DMS114 treated with DMSO at 0.1 percent for 48 hours (cell line): ENCODE results near the gene SMC1A.
"Not testable (repeated sequence)": the region's sequence is repeated elsewhere in the genome, so short reads cannot be mapped to it uniquely, and the experiment has no call there.

Experiments
- DNase-seq: peaks from one replicate; lab custom pipeline; 2025; ENCODE audit not compliant: unreplicated experiment; lab: John Stamatoyannopoulos, UW

The SMC1A gene

DNA sequence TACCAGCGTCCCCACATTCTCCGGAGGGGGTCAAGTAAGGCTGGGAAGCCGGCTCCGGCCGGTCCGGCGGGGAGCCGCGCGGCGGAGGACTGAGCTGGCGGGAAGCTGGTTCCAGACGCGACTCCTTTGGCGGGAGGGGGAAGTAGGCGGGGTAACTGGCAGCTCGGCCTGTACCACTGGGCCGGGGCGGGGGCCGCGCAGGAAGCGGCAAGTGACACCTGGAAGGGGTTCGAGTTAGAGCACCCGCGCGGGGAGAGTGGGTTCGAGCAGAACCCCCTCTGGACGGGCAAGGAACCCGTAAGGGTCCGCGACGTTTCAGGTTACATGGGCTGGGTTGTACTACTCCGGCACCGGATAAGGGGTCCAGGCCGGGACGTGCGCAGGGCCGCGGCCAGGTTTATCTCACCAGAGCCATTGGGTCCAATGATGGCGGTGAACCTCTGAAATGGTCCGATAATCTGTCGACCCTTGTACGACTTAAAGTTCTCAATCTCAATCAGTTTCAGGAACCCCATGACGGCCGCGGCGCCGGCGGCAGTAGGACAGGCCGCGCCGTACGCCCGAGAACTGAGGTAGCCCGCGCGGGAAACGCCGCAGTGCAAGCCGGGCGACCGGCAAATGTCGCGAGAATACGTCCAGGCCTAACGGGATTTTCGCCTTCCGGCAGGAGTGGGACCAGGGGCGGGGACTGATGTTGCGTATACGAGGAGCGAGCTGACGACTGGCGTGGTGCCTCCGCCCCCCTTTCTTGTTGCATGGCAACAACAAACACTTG, at the start of gene SMC1A:
SMC1A (minus strand) TSS at position 569 of the 775 bp plus-strand sequence; CDS start at position 515, 54 bp downstream.
- DNase-seq, result peak; percentile 89

DNA sequence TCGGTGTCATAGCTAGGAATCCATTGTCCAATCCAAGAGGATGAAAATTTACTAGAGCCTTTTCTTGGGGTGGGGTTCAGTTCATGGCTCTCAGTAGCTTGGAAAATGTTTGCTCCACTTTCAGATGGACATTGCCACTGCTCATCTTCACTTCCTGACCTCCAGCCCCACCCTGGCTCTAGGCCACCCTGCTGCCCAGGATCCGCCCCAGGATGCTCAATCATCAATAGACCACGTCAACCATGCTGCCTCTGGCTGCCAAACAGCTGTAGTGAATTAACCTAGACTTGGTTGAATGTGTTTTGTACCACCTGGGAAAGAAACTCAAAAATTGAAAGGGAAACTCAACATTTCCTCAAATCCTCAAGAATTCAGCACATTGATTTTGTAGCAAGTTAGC, 48.9 kb upstream of the SMC1A start:
- no peak for DNase-seq

DNA sequence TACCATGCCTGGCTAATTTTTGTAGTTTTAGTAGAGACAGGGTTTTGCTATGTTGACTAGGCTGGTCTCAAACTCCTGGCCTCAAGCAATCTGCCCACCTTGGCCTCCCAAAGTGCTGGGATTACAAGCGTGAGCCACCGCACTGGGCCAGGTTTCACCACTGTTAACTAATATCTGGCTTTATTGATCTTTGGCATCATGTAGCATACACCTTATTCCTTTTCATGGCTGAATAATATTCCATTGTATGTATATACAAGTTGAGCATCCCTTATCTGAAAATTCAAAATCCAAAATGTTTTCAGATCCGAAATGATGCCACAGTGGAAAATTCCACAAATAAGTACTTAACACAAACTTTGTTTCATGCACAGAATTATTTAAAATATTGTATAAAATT, 46.2 kb upstream of the SMC1A start:
- not testable (repeated sequence) for DNase-seq

DNA sequence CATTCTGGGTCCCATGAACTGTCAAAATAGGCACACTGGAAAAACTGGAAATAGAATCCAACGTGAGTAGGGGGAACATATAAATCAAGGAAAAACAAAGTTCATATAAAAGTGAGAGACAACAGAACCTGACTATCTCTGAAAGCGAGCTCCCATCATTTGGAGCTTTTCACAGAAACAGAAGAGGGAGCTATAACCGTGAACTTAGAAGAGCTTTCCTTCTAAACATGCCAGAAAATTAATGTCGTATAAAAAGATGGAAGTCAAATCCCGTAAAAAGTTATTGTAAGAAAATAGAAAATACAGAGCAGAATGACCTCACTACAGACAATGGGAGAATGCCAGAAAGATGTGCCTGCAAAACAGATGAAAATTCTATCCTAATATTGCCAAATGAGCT, 35.6 kb upstream of the SMC1A start:
- DNase-seq, result peak; percentile 3

DNA sequence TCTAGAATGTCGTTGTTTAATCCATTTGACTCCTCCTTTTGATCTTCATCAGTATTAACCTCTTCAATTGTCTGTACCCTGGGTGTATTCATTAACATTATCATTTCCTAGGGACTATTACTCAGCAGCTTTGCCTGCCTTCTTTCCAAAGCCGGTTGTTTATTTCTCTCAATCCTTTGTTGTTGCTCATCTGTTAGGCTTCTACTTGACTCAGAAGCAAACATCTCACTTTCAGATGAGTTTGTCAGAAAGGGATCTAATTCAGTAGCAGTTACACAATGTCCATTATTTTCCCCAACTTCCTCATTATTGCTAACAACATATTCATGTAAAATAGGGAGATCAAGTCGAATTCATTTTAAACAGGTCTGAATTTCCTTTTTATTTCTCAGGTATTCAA, 33.8 kb upstream of the SMC1A start:
- no peak for DNase-seq

DNA sequence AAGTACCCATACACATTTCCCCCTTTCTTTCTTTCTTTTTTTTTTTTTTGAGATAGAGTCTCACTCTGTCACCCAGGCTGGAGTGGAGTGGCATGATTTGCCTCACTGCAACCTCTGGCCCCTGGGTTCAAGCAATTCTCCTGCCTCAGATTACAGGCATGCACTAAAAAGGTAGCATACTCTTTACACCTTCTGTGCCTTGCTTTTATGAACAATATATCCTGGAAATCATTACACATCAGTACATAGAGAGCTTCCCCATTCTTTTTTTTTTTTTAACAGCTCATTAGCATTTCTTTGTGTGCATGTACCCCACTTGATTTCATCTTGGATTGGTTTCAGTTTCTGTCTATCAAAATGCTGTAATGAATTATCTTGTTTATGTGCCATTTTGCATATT, 30.4 kb upstream of the SMC1A start:
- DNase-seq, result no peak

DNA sequence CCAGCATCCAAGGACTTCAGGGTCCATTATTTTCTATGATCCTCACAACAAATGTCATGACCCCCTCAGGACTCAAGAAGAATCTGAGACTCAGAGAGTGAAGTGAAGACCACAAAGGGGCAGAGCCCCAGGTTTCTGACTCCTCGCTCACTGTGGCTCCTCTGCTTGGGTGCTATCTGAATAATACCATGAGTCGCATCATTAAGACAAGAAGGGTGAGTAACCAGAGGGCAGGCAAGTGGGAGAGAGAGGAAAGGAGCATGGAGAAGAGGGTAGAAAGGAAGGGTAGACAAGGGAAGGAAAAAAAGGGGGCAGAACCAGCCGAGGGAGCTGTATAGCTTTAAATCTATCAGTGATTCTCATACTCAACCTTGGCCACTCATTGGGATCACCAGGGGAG, 27.2 kb upstream of the SMC1A start:
- no peak for DNase-seq

DNA sequence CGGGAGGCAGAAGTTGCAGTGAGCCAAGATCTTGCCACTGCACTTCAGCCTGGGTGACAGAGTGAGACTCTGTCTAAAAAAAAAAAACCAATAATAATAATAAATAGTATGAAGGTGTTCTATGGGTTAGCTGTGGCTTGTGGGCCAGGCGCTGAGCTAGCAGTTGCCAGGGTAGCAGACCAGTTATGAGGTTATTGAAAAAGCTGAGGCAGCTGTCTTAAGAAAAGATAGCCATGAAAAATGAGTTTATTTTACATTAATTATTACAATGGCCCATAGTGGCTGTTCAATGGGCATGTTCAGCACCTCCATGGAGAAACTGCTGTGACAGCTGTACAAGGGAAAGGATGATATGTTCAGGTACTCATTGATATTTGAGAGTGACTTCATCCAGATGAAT, 25.0 kb upstream of the SMC1A start:
- DNase-seq, result no peak

DNA sequence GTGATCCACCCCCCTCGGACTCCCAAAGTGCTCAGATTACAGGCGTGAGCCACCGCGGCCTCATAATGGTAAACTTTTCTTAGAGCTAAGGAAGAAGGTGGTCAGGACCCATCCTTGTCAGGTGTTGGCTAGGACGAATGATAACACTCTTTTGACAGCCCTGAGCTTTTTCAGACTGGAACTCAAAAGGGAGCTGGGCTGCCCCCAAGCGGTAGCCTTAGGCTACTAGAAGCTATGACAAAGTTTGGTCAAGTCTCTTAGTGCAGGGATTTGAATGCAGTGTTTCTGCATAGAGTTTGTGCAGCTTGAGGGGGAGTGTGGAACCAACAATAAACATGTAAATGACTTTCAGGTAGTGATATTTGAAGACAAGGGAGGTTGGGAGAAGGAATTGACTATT, 23.5 kb upstream of the SMC1A start:
- DNase-seq, result peak; percentile 2

DNA sequence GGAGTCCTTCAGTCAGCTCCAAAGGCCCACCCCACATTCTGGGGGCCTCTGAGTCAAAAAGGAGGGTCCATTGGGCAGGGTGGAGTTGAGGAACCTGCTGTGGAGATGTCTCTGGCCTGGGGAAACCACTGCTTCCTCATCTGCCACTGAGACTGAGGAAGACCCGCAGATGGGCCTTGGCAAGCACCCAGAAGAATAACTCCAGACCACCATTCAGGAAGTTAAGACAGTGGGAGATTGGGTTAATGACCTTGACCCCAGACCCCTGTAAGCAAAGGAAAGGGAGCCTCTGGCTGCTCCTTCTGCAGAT, 19.8 kb upstream of the SMC1A start:
- DNase-seq, result no peak

DNA sequence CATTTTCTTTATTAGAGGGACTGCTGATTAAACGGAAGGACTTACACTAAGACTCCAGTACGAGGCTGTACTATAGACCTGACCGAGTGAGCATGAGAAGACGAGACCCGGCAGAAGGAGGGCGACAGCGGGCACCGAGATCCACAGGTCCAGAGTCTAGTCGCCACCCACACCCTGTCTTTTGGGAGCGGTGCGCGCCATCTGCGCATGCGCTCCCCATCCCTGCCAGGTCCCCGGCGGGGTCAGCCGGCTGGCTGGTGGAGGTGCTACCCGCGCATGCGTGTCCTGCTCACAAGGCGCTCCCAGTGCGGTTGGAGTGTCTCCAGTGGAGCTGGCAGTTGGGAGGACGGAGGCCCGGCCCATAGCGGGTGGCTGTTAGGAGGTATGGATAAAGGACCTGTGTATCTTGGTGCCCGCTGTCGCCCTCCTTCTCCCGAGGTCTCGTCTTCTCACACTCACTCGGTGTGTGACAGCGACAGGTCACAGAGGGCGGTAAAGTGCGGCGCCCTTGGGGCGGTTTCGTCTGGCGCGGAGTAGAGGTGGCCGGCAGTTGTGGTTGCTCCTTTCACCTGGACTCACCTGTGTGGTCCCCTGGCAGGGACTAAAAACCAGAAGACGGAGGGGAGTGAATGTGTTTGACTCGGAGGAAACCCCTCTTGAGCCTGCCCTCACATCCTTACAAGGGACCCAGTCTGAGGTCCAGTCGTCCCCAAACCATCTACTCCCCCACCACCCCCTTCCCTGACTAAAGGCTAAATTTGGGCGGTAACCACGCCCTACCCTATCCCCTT, 19.3 kb upstream of the SMC1A start:
- DNase-seq, result peak; percentile 8

DNA sequence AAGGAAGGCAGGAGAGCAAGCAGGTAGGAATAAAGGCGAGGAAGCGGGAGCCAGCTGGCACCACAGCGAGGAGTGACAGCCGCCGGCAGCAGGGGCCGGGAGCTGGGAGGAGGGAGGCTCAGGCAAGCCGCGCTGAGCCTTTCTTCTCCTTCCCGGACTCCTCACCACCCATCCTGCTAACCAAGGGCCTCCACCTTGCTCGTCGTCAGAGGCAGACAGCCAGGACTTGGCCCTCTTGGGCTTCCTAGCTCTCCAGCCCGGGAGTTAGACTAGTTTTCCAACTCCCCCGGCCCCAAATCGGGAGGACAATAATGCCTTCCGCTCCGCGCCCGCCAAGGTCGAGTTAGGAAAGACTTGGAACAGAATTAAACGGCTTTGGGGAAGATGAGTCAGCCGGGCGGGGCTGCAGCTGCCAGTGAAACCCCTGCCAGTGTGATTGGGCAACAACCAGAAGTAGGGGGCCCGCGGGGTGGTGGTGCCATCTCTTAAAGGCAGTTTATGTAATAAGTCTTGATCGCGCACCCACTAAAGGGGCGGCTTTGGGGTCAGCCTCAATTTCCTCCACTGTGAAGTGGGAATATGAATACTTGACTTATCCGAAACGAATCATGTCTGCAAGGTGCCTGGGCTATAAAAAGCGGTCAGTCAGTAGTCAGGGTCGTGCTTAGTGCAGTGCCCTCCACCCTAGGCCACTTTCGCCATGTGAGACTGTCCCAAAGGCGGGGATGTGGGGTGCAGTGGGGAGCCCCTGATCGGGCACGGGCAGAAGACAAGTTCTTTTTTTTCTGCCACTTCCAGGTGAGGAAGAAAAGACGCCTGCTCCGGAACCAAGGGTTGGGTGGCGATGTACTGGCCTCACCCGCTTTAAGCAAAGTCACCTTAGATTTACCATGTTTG, 18.4 kb upstream of the SMC1A start:
- DNase-seq, result no peak

DNA sequence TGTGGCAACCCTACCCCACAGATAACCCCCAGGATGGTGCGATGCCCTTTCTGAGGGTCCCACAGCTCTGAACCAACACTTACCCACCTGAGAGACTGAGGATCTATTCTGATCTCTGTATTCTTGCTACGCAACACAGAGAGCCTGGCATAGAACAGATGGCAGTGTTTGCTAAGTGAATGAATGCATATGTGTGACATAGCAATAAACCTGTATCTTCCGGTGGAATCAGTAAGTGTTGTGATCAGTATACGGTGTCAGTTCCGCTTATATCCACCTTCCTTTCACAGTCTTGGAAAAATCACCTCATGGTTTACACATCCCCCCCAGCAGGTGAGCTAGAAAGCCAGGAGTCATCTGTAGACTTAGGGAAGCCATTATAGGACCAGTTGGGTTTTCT, 17.6 kb upstream of the SMC1A start:
- DNase-seq, result no peak

DNA sequence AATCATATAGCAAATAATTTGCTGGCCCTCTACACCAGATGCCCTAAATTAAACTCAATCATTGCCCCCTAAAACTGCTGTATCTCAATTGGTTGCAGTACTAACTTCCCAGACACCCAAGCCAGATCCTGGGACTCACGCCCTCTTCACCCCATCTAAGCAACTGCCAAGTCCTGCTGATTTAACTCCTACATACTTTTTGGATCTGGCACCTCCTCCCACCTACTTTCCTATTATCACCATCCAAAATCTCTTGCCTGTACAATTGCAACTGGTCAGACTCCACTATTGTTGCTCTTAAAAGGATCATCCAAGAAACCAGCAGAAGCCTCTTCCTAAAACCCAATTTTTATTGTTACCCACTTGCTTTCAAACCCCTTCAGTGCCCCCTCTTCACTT, 16.4 kb upstream of the SMC1A start:
- no peak for DNase-seq

DNA sequence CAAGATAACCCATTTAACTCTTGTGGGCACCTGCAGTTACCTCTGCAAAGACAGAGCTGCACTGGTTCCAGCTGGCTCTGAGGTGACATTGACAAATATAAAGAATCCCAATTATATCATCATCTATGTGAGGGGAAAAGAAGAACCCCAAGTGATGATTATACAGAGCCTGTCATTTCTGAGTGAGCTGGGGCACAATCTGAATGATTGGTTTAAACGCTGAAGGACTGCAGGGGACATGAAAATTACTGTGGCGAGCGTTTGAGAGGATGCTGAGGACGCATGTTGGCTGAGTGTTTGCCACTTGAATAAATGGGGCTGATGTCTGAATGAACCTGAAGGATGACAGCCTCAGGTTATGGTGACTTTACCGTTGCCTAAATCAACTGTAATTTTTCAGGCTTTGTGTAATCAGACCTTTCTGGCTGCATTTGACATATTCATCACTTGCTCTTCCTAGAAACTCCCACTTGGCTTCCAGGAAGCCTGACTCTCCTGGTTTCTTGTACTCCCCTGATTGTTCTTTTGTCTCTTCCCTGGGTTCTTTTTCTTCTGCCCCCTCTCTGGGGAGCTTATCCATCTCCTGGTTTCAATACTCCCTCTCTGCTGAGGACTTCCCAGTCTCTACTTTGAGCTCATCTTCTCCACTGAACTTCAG, 15.8 kb upstream of the SMC1A start:
- DNase-seq, result no peak

DNA sequence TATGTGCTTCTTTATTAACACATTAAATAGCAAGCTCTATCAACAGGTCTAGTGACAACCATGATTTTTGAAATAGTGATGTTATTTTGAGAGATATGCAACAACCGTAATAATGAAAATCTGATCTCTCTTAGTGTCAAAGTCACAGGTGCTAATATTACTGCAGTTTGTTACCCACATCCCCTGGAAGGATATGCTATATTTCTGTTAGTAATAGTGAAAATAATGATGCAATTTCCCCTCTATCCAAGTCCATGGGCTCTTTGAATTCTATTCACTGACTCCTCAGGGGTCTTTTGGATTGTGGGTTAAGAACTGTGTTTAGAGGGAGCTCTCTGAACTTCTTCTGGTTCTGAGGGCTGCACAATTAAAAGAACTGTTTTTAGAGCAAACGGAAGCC, 14.8 kb upstream of the SMC1A start:
- DNase-seq, result no peak

DNA sequence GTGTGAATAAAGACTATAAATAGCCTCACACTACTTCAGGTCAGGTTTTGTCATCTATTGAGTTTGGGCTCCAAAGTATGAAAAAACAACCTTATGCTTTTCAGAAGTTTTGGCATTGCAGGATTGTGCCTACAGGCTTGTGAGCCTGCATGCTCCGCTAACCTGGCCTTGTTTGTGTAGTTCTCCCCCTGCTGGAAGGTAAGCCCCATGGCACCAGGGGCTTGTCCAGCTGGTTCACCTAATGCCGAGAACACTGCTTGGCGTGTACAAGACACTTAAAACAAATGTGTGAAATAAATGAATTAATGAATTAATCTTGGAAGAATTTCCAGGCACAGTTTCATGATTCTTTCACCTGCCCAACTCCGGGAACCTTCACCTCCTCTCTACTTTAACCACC, 13.5 kb upstream of the SMC1A start:
- peak; percentile 43 for DNase-seq

DNA sequence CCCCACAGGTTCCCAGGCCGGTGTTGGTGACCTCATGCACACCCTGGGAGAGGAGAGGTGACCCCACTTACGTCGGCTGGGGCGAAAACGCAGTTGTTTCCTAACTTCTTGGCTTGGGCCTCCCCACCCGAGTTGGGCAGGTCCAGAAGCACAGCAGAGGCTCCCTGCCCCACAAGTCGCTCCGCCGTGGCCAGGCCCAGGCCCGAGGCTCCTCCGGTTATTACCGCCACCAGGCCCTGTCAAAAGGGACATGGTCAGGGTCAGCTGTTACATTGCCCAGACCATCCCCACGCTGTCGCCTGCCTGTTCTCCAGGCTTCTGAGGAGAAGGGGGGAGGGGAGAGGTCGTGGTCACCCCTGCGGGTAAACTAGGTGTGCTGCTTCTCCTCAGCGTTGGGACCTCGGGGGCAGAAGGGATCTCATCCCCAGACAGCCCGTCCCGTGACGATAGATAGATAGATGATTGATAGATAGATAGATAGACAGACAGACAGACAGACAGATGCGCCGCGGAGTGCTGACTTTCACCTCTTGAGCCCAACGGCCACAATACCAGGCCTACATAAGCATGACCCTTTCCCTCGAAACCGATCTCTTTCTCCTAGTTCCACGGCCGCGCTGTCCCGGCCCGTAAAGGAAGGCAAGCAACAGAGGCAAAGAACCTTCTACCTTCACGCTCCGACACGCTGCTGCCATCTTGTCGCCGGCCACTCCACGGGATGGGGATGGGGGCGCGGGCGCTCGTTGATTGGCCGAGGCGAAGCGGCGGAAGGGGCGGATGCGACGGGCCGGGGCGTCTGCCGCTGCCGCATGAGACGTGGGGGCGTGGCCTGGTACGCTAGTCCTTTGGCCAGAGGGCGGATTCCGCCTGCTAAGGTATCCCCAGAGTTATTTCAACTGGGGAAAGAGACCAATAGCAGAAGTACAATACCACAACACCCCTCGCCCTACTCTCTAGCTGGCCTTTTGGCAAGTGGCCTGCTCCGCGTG, 11.5 kb upstream of the SMC1A start, which contains the start of gene HSD17B10:
HSD17B10 (minus strand) TSS at position 720 of the 989 bp plus-strand sequence; CDS start at position 695, 25 bp downstream.
- peak; percentile 72 for DNase-seq

DNA sequence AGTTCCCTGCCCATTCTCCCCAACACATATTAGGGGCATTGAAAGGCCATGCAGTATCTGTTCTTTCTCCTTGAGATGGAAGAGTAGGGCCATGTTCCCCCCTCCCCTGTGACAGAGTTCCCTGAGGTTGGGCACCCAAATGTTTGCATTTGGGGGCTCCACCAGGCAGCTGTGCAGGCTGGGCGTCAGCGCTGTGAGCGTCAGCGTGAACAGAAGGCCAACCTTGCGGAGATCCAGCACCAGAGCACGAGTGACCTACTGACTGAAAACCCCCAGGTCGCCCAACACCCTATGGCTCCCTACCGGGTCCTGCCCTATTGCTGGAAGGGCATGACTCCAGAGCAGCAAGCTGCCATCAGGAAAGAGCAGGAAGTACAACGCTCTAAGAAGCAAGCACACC, 7.8 kb upstream of the SMC1A start:
- no peak for DNase-seq

DNA sequence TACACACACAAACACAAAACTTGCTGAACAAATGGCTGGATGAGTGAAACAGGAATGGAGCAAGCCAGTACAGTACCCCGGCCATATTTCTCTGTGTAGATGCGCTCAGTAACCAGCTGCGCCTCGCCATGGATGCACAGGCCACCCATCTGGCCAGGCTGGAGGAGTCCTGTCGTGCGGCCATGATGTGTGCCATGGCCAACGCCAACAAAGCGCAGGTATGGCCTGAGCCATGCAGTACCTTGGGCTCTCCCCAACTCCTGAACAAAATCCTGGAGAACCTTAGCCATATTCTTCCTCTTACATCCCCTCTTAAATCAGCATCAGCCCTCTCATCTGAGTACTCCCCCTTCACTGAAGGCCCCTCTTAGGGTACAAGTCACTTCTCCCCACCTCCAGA, 7.3 kb upstream of the SMC1A start:
- DNase-seq, result no peak
